ENCODE measurements around the gene FAM83C.
"Not testable (repeated sequence)": the region's sequence is repeated elsewhere in the genome, so short reads cannot be mapped to it uniquely, and the experiment has no call there.

GRCh38 chr20:35262731-35263531 is 29.3 kb downstream of the FAM83C start:
- not testable (repeated sequence) for TF ChIP-seq CTCF (IDR thresholded peaks at IDR 0.05); E2F6 (IDR thresholded peaks at IDR 0.05; ENCODE audit: borderline replicate concordance, low read depth); ELK1 (IDR thresholded peaks at IDR 0.05; ENCODE audit: low read depth, low read length)
- TF ChIP-seq RARB (CRISPR knock-in tag; IDR thresholded peaks at IDR 0.05): peak; percentile 69; the same call in 1 of the 2 replicates

Measured in A549 (cell line).